GM03348 (cell line): ENCODE data around the gene PVRIG.
"Not testable (repeated sequence)": the region's sequence is repeated elsewhere in the genome, so short reads cannot be mapped to it uniquely, and the experiment has no call there.

Experiments used
- DNase-seq: peaks from one replicate; pipeline ENCODE4 v3.0.0; 2012; ENCODE audit warnings: low spot score

The PVRIG gene

GRCh38 chr7:100234660-100235317, 15.0 kb downstream of the PVRIG start:
- DNase-seq, result not testable (repeated sequence)

DNA sequence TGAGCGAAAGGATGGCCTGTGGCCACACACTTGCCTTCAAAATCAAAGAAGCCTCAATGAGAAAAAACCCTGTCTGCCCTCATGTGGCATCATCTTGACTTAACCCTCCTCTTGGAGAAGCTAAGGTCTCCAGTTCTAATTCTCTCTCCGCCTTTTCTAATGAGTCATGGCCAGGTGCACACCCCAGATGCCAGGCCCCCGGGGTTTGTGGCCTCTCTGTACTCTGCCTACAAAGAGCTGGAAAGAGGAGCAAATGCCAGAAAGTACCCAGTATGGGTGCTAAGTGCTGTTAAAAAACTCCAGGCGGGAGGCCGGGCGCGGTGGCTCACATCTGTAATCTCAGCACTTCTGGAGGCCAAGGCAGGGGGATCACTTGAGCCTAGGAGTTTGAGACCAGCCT, 20.2 kb downstream of the PVRIG start:
- not testable (repeated sequence) for DNase-seq

DNA sequence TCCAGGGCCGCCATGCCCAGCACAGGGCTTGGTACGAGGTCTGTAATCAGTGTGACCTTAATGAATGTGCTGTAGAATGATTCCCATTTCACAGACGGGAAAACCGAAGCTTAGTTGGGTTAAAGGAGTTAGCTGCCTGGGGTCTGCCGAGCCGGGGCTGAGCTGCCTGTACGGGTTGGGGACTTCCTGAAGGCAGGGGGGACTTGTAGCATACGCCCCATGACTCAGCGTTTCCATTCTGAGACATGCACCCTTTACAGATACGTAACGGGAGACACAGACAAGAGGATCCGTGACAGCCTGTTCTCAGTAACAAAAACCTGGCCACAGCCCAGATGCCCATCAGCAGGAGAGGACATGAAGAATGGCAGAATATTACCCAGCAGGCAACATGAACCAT, 23.6 kb downstream of the PVRIG start:
- DNase-seq, result not testable (repeated sequence)

DNA sequence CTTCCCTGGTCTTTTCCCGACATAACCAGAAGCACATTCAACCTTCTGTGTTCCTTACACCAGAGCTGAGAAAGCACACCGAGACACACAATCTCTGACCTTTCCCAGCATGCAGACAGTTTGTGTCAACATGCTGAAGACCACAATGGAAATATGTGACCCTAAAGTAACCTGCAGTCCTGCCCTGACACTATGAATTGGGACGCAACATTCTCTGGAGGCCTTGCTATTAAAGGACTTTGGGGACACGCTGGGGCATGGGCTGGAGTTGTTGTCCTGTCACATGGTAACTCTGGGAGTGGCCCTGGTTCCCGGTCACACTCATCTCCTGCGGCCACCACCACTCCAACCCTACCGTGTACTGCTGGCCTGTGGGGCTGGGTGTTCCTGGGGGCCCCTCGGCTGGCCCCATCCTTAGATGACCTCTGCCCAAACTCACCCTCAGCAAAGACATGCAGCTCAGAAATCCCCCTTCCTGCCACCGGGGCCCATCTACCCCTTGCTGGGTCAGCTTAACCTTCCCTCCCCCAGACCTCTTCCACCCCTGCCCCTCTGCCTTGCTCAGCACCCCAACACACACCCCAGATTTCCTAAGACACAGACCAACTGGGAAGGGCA, 25.3 kb downstream of the PVRIG start:
- not testable (repeated sequence) for DNase-seq

DNA sequence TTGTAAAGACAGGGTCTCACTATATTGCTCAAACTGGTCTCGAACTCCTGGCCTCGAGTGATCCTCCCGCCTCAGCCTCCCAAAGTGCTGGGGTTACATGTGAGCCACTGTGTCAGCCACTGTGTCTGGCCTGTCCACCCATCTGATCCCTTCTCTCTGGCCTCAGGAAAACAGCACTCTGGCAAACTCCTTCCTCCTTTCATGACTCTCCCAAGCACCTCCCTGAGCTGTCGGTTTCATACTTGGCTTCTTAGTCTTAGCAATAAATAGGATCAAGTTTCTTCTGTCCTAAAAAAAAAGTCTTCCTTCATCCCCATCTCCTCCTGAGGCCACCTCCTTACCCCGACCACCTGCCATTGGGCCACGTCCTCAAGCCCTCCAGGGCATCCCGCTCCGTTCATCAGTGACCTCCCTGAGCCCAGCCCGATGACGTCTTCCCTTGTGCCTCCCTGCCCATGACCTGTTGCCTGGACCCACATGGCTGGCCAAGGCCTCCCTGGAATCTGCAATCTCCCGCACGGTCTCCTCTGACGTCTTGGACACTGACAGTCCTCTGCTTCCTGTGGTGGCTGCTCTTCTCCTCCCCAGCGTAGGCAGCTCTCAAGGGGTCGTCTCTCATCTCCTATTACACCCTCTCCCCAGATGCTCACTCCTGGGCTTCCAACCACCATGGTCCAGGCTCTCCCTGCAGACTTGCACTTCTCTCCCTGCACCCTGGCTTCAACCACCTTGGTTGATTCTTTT, 26.5 kb downstream of the PVRIG start:
- not testable (repeated sequence) for DNase-seq

DNA sequence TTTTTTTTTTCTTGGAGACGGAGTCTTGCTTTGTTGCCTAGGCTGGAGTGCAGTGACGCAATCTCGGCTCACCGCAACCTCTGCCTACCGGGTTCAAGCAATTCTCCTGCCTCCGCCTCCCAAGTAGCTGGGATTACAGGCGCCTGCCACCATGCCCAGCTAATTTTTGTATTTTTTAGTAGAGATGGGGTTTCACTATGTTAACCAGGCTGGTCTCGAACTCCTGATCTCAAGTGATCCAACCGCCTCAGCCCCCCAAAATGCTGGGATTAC, 27.1 kb downstream of the PVRIG start:
- not testable (repeated sequence) for DNase-seq

GRCh38 chr7:100247152-100247757, 27.5 kb downstream of the PVRIG start:
- DNase-seq, result peak; percentile 13

DNA sequence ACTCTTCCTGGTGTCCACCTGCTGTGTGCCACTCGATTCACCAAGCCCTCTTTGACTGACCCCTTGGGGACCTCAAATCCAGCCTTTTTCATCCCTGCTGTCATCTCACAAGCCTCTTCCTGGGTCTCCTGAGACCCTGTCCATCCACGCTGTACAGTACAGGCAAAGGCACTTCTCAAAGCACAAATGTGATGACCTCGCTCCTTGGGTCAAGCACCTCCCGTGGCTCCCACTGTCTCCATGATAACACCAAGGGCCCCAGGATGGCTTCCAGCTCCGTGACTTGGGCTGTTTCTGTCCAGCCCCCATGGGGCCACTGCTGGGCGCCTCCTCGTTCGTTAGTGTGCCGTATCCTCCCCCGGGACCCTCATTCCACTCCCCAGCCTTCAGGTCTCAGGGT, 28.7 kb downstream of the PVRIG start:
- DNase-seq, result no peak

- DNase-seq, result no peak
Observed at GRCh38 chr7:100257017-100257416, 37.3 kb downstream of the PVRIG start.

DNA sequence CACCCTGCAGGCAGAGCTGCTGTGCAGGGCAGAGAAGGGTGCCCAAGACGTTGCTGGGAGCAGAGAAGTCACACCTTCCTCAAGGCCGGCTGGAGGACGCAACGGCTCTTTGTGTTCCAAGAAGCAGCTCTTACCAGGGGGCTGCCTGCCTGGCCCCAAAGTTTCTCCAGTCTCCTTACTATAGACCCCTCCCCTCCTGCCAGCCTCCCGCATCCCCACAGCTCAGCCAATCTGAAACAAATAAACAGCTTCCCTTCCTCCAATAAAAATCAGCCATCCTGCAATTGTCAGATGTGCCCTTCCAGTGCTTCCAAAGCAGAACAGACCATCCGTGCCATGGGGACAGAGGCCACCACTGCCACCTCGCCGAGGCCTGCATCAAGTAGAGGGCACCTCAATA, 40.2 kb downstream of the PVRIG start:
- DNase-seq, result not testable (repeated sequence)

GRCh38 chr7:100262896-100263295, 43.1 kb downstream of the PVRIG start:
- DNase-seq, result not testable (repeated sequence)

DNA sequence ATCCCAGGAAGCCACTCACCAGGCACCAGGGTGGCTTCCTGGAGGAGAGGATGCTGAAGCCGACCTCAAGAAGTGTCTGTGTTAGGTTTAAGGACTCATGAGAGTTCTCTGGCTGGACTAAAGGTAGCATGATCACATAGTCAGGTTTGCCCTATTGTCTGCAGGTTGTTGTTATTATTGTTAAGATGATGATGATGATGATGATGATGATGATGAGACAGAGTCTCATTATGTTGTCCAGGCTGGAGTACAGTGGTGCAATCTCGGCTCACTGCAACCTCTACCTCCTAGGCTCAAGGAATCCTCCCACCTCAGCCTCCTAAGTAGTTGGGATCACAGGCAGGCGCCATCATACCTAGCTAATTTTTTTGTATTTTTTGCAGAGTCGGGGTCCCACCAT, 44.5 kb downstream of the PVRIG start:
- DNase-seq, result not testable (repeated sequence)

GRCh38 chr7:100264669-100265165, 45.0 kb downstream of the PVRIG start:
- not testable (repeated sequence) for DNase-seq

DNA sequence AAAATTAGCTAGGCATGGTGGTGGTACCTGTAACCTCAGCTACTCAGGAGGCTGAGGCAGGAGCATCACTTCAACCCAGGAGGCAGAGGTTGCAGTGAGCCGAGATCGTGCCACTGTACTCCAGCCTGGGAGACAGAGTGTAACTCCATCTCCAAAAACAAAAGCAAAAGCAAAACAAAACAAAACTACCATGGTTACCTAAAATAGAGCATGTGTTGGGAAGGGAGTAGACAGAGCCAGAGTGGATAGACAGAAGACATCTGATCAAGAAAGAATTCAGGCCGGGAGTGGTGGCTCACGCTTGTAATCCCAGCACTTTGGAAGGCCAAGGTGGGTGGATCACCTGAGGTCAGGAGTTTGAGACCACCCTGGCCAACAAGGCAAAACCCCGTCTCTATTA, 46.1 kb downstream of the PVRIG start:
- DNase-seq, result not testable (repeated sequence)

DNA sequence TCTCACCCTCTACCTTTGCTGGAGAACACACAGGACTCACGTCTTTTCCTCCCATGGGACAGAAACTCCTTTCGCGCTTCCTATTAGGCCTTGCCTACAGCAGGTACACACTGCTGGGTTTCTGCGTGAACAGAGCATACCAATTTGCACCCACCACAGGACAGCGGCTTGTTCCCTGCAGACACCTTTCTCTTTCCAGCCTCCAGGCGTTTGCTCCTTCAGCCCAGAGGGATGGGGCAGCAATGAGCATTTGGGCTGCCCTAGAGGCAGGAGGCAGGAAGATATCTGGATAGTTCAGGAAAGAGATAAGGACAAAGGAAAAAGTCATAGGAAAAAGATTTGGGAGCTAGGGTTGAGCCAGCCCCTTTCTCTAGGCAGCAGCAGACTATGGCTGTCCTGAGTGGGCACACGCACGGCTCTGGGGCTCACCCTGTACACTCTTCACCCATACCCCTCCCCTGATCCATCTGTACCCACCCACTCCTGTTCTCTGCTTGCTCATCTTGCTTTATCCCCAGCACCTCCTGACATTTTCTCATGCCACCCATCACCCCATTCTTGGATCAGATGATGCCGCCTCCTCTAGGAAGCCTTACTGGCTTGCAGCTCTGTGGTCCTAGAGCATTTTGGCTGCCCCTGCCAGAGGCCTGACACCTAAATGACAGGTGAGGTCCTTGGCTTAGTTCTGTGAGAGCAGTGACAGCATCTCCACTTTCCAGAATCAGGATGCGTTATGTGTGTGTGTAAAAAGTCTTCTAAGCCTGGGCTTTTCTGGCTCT, 47.0 kb downstream of the PVRIG start:
- DNase-seq, result no peak

- no peak for DNase-seq
Observed at GRCh38 chr7:100267648-100268047, 47.9 kb downstream of the PVRIG start.

DNA sequence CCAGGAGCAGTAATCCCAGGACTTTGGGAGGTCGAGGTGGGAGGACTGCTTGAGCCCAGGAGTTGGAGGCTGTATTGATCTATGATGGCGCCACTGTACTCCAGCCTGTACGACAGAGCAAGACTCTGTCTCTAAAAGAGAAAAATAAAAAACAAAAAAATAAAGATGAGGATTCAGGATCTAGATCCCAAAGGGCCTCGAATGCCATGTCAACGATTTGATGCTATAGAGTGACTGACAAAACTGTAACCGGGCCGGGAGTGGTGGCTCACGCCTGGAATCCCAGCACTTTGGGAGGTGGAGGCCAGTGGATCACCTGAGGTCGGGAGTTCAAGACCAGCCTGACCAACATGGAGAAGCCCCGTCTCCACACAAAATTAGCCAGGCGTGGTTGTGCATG, 49.1 kb downstream of the PVRIG start:
- DNase-seq, result not testable (repeated sequence)

DNA sequence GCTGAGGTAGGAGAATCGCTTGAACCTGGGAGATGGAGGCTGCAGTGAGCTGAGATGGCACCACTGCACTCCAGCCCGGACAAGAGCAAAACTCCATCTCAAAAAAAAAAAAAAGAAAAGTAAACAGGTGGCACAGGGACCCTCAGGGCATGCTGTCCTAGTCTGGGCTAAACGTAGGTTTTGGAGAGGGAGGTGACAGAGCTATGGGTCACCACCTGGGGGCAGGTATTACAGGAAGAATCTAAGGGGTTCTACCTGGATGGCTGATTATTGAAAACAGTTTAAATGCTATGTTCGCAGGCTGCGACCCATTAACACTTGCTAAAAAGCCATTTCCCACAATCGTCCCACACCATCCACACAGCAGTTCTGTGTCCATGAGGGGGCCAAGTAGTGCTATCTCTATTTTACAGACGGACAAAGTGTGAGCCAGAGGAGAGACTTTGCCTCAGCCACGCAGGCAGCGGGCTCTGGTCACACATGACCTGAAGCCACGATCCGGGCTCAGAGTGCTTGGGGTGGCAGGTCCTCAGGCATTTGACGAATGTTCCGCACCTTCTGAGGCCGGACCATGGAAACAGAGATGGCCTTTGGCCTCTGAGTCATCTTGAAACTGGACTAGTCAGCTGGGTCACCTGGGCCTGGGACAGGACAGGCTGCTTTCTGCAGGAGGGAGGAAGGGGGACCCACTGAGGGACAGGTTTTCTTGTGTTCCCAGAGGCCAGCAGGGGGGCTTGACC, 49.7 kb downstream of the PVRIG start:
- DNase-seq, result not testable (repeated sequence)

DNA sequence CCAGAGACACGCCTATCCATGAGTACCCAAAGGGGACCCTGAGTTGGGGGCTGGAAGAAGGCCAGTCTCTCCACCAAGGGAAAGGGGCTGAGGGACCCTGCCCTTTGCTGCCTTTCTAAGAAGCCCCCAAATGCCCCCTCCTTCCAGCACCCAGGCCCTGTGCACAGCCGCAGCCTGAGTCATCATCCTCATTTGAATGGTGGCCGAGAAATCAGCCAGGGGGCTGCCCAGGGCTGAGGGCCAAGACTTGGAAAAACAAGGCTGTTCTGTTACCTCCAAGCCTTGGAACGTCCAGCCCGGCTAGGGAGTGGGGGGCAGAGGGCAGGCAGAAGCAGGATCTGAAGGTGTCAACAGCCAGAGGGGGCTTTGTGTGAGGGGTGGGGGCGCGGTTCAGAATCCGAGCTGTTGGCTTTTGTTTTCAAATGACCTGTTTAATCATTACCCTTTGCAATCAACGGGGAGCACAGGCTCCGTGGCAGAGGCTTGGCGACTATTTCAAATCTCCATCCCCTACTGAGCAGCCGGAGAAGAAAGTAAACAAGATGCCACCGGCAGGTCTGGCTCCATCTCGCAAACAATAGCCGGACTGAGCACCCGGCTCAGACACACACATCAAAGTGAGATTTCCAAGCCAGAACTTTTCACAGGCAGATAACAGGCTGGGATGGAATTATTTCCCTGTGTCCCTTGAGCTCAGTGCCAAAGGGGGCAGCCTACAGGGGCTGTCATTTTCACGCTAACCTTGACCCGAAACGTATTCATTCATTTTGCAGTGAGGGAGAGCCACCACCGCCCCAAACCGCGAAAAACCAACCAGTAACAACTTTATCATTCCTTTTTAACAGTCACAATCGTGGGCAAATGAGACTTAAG, 50.5 kb downstream of the PVRIG start:
- DNase-seq, result not testable (repeated sequence)
